ENCODE data around the gene PHYKPL.

The PHYKPL gene

GRCh38 chr5:178222292-178222691 is 10.3 kb downstream of the PHYKPL start:
- no peak for DNase-seq (ENCODE audit: low spot score)

GRCh38 chr5:178221853-178222252 is 10.7 kb downstream of the PHYKPL start:
- no peak for DNase-seq (ENCODE audit: low spot score)

GRCh38 chr5:178221282-178221681 is 11.3 kb downstream of the PHYKPL start:
- DNase-seq (ENCODE audit: low spot score): no peak

GRCh38 chr5:178218827-178219226 is 13.8 kb downstream of the PHYKPL start:
- no peak for DNase-seq (ENCODE audit: low spot score)

- DNase-seq (ENCODE audit: low spot score): no peak
These were observed 14.3 kb downstream of the PHYKPL start for GRCh38 chr5:178218237-178218776.

GRCh38 chr5:178216779-178217178 is 15.8 kb downstream of the PHYKPL start:
- DNase-seq (ENCODE audit: low spot score): no peak

- DNase-seq (ENCODE audit: low spot score): no peak
These were observed 16.5 kb downstream of the PHYKPL start for GRCh38 chr5:178216088-178216534.

GRCh38 chr5:178215280-178216002 is 17.2 kb downstream of the PHYKPL start:
- no peak for DNase-seq (ENCODE audit: low spot score)

GRCh38 chr5:178214160-178214803 is 18.3 kb downstream of the PHYKPL start:
- no peak for DNase-seq (ENCODE audit: low spot score)

- no peak for DNase-seq (ENCODE audit: low spot score)
These were observed 18.9 kb downstream of the PHYKPL start for GRCh38 chr5:178213748-178214151.

- no peak for DNase-seq (ENCODE audit: low spot score)
These were observed 19.6 kb downstream of the PHYKPL start for GRCh38 chr5:178213003-178213461.

- DNase-seq (ENCODE audit: low spot score): no peak
These were observed 20.2 kb downstream of the PHYKPL start for GRCh38 chr5:178212241-178213002.

- no peak for DNase-seq (ENCODE audit: low spot score)
These were observed 21.2 kb downstream of the PHYKPL start for GRCh38 chr5:178211095-178212048.

GRCh38 chr5:178210686-178211085 is 21.9 kb downstream of the PHYKPL start:
- no peak for DNase-seq (ENCODE audit: low spot score)

- DNase-seq (ENCODE audit: low spot score): no peak
These were observed 22.5 kb downstream of the PHYKPL start for GRCh38 chr5:178210073-178210535.

GRCh38 chr5:178209334-178210072 is 23.1 kb downstream of the PHYKPL start:
- DNase-seq (ENCODE audit: low spot score): no peak

- DNase-seq (ENCODE audit: low spot score): no peak
These were observed 23.9 kb downstream of the PHYKPL start for GRCh38 chr5:178208540-178209227.

GRCh38 chr5:178207917-178208280 is 24.7 kb downstream of the PHYKPL start:
- DNase-seq (ENCODE audit: low spot score): no peak

GRCh38 chr5:178207183-178207916 is 25.3 kb downstream of the PHYKPL start:
- DNase-seq (ENCODE audit: low spot score): no peak
